ENCODE measurements around the gene FAM219A.

GRCh38 chr9:34456151-34456550 lies 2.2 kb downstream of the FAM219A start:
- TF ChIP-seq CTCF (conservative IDR thresholded peaks at IDR 0.05 in 1 of 2, IDR thresholded peaks at IDR 0.05 in 1 of 2; ENCODE audit: low read depth in 1 of 2, low read length in 2 of 2) (no peak), EZH2 (IDR thresholded peaks at IDR 0.05; ENCODE audit: low read length, missing control alignments) (no peak)

All from fibroblast of lung (primary cell).